ENCODE measurements around the gene KIF2A. TPM values are rescaled to one million over a fixed set of nuclear protein-coding genes. Genes with fewer than 3 reads are reported as not detected.

The KIF2A gene
- total and polyA plus RNA-seq, 4 donors, result 3.8 to 17.5 (median 6.8) TPM

DNA sequence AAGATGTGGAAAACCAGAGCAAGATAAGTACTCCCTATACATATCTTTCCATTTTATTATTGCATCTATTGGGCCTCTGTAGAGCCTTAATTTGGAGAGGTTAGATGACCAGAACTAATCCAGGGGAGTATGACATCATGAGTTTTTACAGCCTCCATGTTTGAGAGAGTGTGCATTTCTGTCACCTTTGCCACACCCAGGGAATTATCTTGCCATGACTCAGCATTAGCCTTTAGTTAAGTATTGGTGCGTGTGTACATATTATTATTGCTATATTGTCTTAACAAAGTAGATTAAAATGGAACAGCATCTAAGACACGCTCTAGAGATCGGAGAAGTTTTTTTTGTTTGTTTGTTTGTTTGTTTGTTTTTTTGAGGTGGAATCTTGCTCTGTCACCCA, 70.1 kb downstream of the KIF2A start (continued):
- no peak for TF ChIP-seq CTCF (IDR thresholded peaks at IDR 0.05; ENCODE audit: low read depth, low read length, missing input control)
- TF ChIP-seq FOXA2 (IDR thresholded peaks at IDR 0.05), result no peak
- no peak for TF ChIP-seq YY1 (IDR thresholded peaks at IDR 0.05)
- no peak for TF ChIP-seq TAF1 (conservative IDR thresholded peaks at IDR 0.05)

DNA sequence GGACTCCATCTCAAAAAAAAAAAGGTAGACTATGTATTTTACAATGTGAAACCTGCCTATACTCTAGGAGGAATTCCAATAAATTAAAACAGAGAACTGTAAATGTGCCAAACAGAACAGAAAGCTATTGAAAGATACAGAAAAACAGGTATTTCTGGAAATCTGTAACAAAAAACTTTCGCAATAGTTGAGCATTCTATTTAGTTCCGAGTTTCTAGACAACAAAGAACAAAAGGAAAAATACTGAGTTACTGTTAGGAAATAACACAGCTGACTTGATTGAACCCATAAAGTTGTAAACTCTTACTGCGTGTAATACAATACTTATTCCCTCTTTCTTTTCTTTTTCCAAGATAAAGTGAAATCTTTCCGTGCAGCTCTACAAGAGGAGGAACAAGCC, 79.1 kb downstream of the KIF2A start:
- Histone ChIP-seq H3K9ac (ENCODE audit: low read depth in 1 of 2, low read length in 2 of 2) (no peak overlapping the region), H3K27ac (ENCODE audit: low read depth in 1 of 2, low read length in 2 of 2) (no peak overlapping the region), H3K36me3 (ENCODE audit: control insufficient read depth in 4 of 4, insufficient read depth in 3 of 4, low read depth in 1 of 4, low read length in 3 of 4) (peaks cover 4 to 49% (median 32%) of the 10 kb centered on the region in 4 donors), H3K4me1 (ENCODE audit: control insufficient read depth in 4 of 4, insufficient read depth in 4 of 4, low read length in 3 of 4) (no peaks in the 10 kb centered on the region), H3K27me3 (ENCODE audit: control insufficient read depth in 4 of 4, insufficient read depth in 4 of 4, low read length in 3 of 4) (no peaks in the 10 kb centered on the region), H3K9me3 (ENCODE audit: control insufficient read depth in 4 of 4, low read length in 3 of 4) (no peaks in the 10 kb centered on the region), H3K4me3 (ENCODE audit: low read depth in 1 of 3, low read length in 3 of 3) (no peak overlapping the region)
- TF ChIP-seq REST (IDR thresholded peaks at IDR 0.05), result no peak
- TF ChIP-seq JUND (IDR thresholded peaks at IDR 0.05), result no peak
- TF ChIP-seq TAF1 (conservative IDR thresholded peaks at IDR 0.05), result no peak
- no peak for TF ChIP-seq EGR1 (IDR thresholded peaks at IDR 0.05; ENCODE audit: low read depth in 2 of 2)
- no peak for TF ChIP-seq SP1 (IDR thresholded peaks at IDR 0.05)
- TF ChIP-seq CTCF (IDR thresholded peaks at IDR 0.05; ENCODE audit: low read depth, low read length, missing input control), result no peak
- no peak for TF ChIP-seq ZBTB33 (IDR thresholded peaks at IDR 0.05)
- TF ChIP-seq FOXA1 (IDR thresholded peaks at IDR 0.05), result no peak
- TF ChIP-seq FOXA2 (IDR thresholded peaks at IDR 0.05), result no peak
- TF ChIP-seq NR2F2 (IDR thresholded peaks at IDR 0.05), result no peak
- no peak for TF ChIP-seq YY1 (IDR thresholded peaks at IDR 0.05)
- no peak for TF ChIP-seq HNF4G (IDR thresholded peaks at IDR 0.05)
- no peak for TF ChIP-seq GABPA (IDR thresholded peaks at IDR 0.05 in 1 of 2, conservative IDR thresholded peaks at IDR 0.05 in 1 of 2)
- no peak for TF ChIP-seq RXRA (IDR thresholded peaks at IDR 0.05)
- TF ChIP-seq HNF4A (conservative IDR thresholded peaks at IDR 0.05), result no peak
- TF ChIP-seq, protein P1, sequence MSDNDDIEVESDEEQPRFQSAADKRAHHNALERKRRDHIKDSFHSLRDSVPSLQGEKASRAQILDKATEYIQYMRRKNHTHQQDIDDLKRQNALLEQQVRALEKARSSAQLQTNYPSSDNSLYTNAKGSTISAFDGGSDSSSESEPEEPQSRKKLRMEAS (IDR thresholded peaks at IDR 0.05), result no peak
- WGBS, result 83% methylated on average over 4 of the region's 4 CpGs
- no peak for DNase-seq (ENCODE audit: low spot score)

Measured in liver (tissue), 9 donors.